ENCODE results near the gene KIAA1217. TPM values are rescaled to one million over a fixed set of nuclear protein-coding genes. Genes with fewer than 3 reads are reported as not detected.

The KIAA1217 gene
- total and polyA plus RNA-seq, 9 of the 15 experiments (the other 6 are each of a cell fraction or from before 2014, with no cell fraction given), result 0.04 TPM; not detected in 8

GRCh38 chr10:24162206-24162985 lies 46.5 kb upstream of the KIAA1217 start:
- no TSS peak for BruUV-seq (replicated peaks)
- no peaks in the 10 kb centered on the region for H3K79me2 ChIP-seq (ENCODE audit: control insufficient read depth, insufficient read depth, low read length)
- H3K4me2 ChIP-seq (ENCODE audit: insufficient read depth, low read length), result no peak overlapping the region
- no peaks in the 10 kb centered on the region for H3K27me3 ChIP-seq (ENCODE audit: control insufficient read depth in 2 of 2, insufficient read depth in 2 of 2, low read length in 2 of 2)
- DNase-seq (ENCODE audit: extremely low read depth in 1 of 4, low spot score in 3 of 4) (no peak), FAIRE-seq (no peak), ATAC-seq (no peak)
- no peak overlapping the region for H2AFZ ChIP-seq (ENCODE audit: low read depth, low read length)
- no peaks in the 10 kb centered on the region for H3K9me1 ChIP-seq (ENCODE audit: control insufficient read depth, insufficient read depth, low read length)
- in situ Hi-C loops (cut with MboI) (no loop called here), intact Hi-C loops (cut with micrococcal nuclease) (no loop called here)
- WGBS (ENCODE audit: insufficient coverage, low coverage, missing lambda C conversion rate), result 0% methylated on average over 4 of the region's 4 CpGs
- H3K9me3 ChIP-seq (replicated peaks; ENCODE audit: control insufficient read depth, insufficient read depth, low read depth, low read length), result 0 out of 2 replicates have a peak, but pooled peaks cover 1% of the 10 kb centered on the region
- no peak overlapping the region for H3K9ac ChIP-seq (ENCODE audit: insufficient read depth in 1 of 2, low read depth in 2 of 2, low read length in 2 of 2)
- H4K20me1 ChIP-seq (replicated peaks; ENCODE audit: control insufficient read depth, insufficient read depth, low read length), result no peaks in the 10 kb centered on the region
- POLR2A ChIA-PET, result no interaction called here
- no peak overlapping the region for H3K4me3 ChIP-seq
- no peaks in the 10 kb centered on the region for H3K4me1 ChIP-seq (replicated peaks in 1 of 2; ENCODE audit: control insufficient read depth in 2 of 2, insufficient read depth in 2 of 2, low read length in 2 of 2)
- no peak overlapping the region for H3K27ac ChIP-seq (ENCODE audit: extremely low read depth, low read depth, low read length)
- no peaks in the 10 kb centered on the region for H3K36me3 ChIP-seq (ENCODE audit: control insufficient read depth, insufficient read depth, low read length)
- CTCF ChIA-PET (ENCODE audit: low intra/inter-chr PET ratio), result no interaction called here
- TF ChIP-seq ZNF280B (CRISPR knock-in tag; IDR thresholded peaks at IDR 0.05) (no peak), ELK1 (CRISPR knock-in tag; IDR thresholded peaks at IDR 0.05) (no peak), ID3 (CRISPR knock-in tag; IDR thresholded peaks at IDR 0.05) (no peak), ID3 (tag; IDR thresholded peaks at IDR 0.05) (no peak), CHD2 (IDR thresholded peaks at IDR 0.05; ENCODE audit: low read depth, low read length) (no peak), KDM2B (CRISPR knock-in tag; IDR thresholded peaks at IDR 0.05) (no peak), ETV5 (CRISPR knock-in tag; IDR thresholded peaks at IDR 0.05; ENCODE audit: low read depth) (no peak), FOXK1 (CRISPR knock-in tag; IDR thresholded peaks at IDR 0.05; ENCODE audit: borderline replicate concordance) (no peak), ZNF318 (IDR thresholded peaks at IDR 0.05; ENCODE audit: borderline replicate concordance in 1 of 2, low read depth in 1 of 2) (no peak), ZNF175 (CRISPR knock-in tag; IDR thresholded peaks at IDR 0.05; ENCODE audit: low read depth) (no peak)
